ENCODE results near the gene CD69.

CD69 gene

DNA sequence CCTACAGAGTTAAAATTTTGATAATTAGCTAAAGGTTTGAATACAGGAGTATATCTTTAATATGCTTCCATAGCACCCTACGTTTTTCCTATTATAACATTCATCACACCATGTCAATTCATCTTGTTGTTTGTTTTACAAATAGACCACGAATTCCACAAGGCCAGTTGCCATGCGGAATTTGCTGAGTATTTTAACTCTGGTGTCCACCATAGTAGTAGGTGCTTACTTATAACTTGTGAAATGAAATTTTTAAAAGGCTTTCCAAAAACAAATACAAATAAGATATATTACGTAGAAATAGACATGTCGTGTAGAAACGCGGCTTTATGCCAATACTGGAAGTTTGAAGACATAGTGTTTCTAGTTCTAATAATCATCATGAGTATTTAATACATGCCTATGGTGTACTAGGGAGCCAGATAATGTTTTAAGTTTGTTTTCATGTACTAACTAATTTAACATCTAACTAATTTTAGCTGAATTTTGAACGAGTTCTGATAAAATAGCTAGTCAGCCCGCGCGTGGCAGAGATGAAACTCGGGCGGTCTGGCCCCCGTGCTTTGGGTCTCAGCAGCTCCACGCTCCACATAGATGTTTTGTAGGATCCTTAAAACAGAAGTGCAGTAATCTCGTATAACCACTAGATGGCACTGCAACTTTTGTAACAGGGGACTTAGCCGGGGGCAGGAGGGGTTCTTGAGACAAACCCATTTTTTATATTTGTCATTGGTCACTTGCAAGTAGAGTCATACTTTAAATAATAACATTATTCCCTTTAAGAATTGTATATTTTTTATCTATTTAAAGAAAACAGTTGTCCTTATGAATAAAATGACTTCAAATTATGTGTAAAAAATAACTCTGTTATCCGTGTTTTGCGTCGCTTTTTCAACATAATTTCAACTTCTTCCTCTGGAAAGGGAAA is 10.2 kb downstream of the CD69 start:
- no peak for TF ChIP-seq FOXP2 (optimal IDR thresholded peaks at IDR 0.05; ENCODE audit: borderline replicate concordance, extremely low read depth, extremely low read length, insufficient read depth)
- TF ChIP-seq TAF1 (IDR thresholded peaks at IDR 0.05; ENCODE audit: borderline replicate concordance, insufficient read depth, low read length) = no peak
- TF ChIP-seq POLR2AphosphoS5 (IDR thresholded peaks at IDR 0.05; ENCODE audit: low read depth, low read length) = no peak
- TF ChIP-seq REST (IDR thresholded peaks at IDR 0.05; ENCODE audit: insufficient read depth in 1 of 2, low read depth in 2 of 2, low read length in 2 of 2) = no peak

DNA sequence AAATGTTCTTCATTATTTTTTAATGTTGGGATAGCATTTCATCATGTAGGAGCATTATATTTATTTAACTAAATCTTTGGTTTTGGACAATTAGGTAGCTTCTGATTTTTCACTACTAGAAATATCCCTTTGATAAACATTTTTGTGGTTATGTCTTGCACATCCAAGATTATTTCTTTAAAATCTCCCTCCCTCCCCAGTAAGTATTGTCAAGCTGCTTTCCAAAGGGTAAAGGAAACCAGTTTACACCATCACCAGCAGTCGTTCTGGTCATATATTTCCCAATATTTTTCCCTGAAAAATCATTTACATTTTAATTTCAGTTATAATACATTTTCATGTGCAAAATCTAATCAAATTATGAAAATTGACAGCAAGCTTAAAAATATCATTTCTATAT is 11.1 kb downstream of the CD69 start:
- TF ChIP-seq FOXP2 (optimal IDR thresholded peaks at IDR 0.05; ENCODE audit: borderline replicate concordance, extremely low read depth, extremely low read length, insufficient read depth) (no peak), SIN3A (IDR thresholded peaks at IDR 0.05; ENCODE audit: borderline replicate concordance, insufficient read depth, low read length) (no peak), REST (IDR thresholded peaks at IDR 0.05; ENCODE audit: insufficient read depth in 1 of 2, low read depth in 2 of 2, low read length in 2 of 2) (no peak), TAF1 (IDR thresholded peaks at IDR 0.05; ENCODE audit: borderline replicate concordance, insufficient read depth, low read length) (no peak), POLR2AphosphoS5 (IDR thresholded peaks at IDR 0.05; ENCODE audit: low read depth, low read length) (no peak)

GRCh38 chr12:9745199-9745598 is 15.5 kb downstream of the CD69 start:
- TF ChIP-seq SIN3A (IDR thresholded peaks at IDR 0.05; ENCODE audit: borderline replicate concordance, insufficient read depth, low read length) = no peak
- TF ChIP-seq TAF1 (IDR thresholded peaks at IDR 0.05; ENCODE audit: borderline replicate concordance, insufficient read depth, low read length) = no peak
- TF ChIP-seq REST (IDR thresholded peaks at IDR 0.05; ENCODE audit: insufficient read depth in 1 of 2, low read depth in 2 of 2, low read length in 2 of 2) = no peak
- TF ChIP-seq FOXP2 (optimal IDR thresholded peaks at IDR 0.05; ENCODE audit: borderline replicate concordance, extremely low read depth, extremely low read length, insufficient read depth) = no peak
- no peak for TF ChIP-seq POLR2AphosphoS5 (IDR thresholded peaks at IDR 0.05; ENCODE audit: low read depth, low read length)

DNA sequence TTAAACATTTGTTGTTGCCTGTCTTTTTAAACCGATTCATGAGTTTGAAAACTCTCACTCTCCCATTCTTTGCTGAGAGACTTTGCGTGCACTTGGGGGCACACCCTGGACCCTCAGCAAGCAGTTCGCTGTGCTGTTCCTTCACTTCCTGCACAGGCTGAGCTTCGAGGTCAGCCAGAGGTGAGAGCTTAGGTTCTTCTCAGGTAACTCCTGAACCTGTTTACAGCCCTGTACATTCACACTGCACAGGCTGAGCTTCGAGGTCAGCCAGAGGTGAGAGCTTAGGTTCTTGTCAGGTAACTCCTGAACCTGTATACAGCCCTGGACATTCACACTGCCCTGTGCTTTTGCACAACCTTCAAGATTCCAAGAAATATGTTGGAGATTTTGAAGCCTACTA is 18.0 kb downstream of the CD69 start:
- no peak for TF ChIP-seq POLR2AphosphoS5 (IDR thresholded peaks at IDR 0.05; ENCODE audit: low read depth, low read length)
- TF ChIP-seq TAF1 (IDR thresholded peaks at IDR 0.05; ENCODE audit: borderline replicate concordance, insufficient read depth, low read length) = no peak
- no peak for TF ChIP-seq SIN3A (IDR thresholded peaks at IDR 0.05; ENCODE audit: borderline replicate concordance, insufficient read depth, low read length)
- no peak for TF ChIP-seq FOXP2 (optimal IDR thresholded peaks at IDR 0.05; ENCODE audit: borderline replicate concordance, extremely low read depth, extremely low read length, insufficient read depth)

GRCh38 chr12:9741726-9742125 is 19.0 kb downstream of the CD69 start:
- no peak for TF ChIP-seq SIN3A (IDR thresholded peaks at IDR 0.05; ENCODE audit: borderline replicate concordance, insufficient read depth, low read length)
- TF ChIP-seq FOXP2 (optimal IDR thresholded peaks at IDR 0.05; ENCODE audit: borderline replicate concordance, extremely low read depth, extremely low read length, insufficient read depth) = no peak
- TF ChIP-seq TAF1 (IDR thresholded peaks at IDR 0.05; ENCODE audit: borderline replicate concordance, insufficient read depth, low read length) = no peak
- TF ChIP-seq REST (IDR thresholded peaks at IDR 0.05; ENCODE audit: insufficient read depth in 1 of 2, low read depth in 2 of 2, low read length in 2 of 2) = no peak
- TF ChIP-seq POLR2AphosphoS5 (IDR thresholded peaks at IDR 0.05; ENCODE audit: low read depth, low read length) = no peak
